GM18508 (cell line): ENCODE data around the gene MVK.

Experiments used
- ATAC-seq: cut with Tn5 transposase; IDR thresholded peaks from one replicate; pipeline ENCODE4 v1.9.1; 2021; ENCODE audit warnings: moderate number of reproducible peaks; ENCODE audit not compliant: insufficient read depth, unreplicated experiment

The MVK gene

GRCh38 chr12:109563291-109564284 lies 10.0 kb upstream of the MVK start:
- no peak for ATAC-seq

DNA sequence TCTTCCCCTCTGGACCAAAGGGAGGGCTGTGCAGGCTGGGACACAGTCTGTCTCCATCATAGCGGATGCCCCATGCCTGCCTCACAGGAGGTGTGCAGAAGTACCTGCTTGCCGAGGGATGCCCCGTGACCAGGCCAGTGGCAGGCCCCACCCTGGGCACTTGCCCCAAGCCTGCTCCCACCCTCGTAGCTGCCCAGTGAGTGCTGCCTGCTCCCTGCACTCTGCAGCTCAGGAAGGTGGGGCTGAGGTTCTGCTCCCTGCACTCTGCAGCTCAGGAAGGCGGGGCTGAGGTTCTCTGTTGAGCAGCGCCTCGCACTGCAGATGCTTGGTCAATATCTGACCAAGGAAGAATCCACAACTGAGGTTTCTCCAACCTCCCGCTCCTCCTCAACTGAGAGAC lies 7.2 kb upstream of the MVK start:
- no peak for ATAC-seq

GRCh38 chr12:109567296-109567695 lies 6.3 kb upstream of the MVK start:
- ATAC-seq: no peak

GRCh38 chr12:109567967-109568366 lies 5.6 kb upstream of the MVK start:
- no peak for ATAC-seq

DNA sequence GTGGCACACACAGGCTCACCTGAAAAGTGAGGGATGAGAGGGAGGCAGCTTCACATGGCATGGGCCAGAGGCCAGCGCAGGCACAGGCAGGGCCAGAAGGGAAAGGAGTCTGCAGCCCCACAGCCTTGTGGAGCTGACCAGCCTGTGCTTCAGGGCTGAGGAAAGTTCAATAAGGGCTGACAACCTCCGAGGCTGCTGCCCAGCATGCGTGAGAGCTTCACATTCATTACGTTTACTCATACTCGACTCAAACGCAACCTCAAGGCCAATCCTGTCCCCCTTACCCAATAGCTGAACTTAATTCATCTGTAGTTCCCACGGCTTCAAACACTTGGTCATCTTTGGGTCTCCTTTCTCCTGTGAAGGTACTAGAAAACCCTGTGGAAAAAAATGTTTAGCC lies 5.1 kb upstream of the MVK start:
- no peak for ATAC-seq

GRCh38 chr12:109571773-109572505 lies 1.7 kb upstream of the MVK start:
- no peak for ATAC-seq

DNA sequence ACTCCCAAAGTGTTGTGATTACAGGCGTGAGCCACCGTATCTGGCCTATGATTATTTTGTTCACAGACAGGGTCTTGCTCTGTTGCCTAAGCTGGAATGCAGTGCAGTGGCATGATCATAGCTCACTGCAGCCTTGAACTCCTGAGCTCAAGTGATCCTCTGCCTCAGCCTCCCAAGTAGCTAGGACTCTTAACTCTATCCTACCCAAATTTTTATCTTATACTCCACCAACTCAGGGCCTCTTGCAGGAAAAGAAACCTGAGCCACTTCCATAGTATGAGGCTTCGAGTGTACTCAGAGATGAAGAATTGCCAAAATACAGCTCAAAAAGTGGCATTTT lies 1.1 kb upstream of the MVK start:
- ATAC-seq: no peak

DNA sequence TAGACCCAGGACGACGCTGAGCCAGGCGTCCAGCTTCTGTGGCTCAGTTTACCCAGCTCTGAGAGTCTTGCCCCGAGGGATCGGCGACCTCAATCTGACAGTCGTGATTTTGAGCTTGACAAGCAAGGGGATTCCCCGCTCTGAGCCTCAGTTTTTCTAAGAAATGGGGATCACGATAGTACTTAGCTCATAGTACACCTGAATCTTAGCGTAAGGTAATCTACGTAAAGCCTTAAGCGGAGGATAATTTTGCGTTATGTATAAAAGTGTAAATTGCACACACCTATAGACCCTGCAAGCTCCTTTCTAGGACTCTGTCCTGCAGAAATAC lies 285 bp downstream of the MVK start:
- ATAC-seq: no peak

GRCh38 chr12:109575683-109576082 lies 2.1 kb downstream of the MVK start:
- no peak for ATAC-seq

- no peak for ATAC-seq
Measured at GRCh38 chr12:109577311-109577710, 3.7 kb downstream of the MVK start.

GRCh38 chr12:109578330-109578927 lies 4.8 kb downstream of the MVK start:
- ATAC-seq: no peak

GRCh38 chr12:109579639-109580038 lies 6.0 kb downstream of the MVK start:
- ATAC-seq: no peak

- ATAC-seq: no peak
Measured at GRCh38 chr12:109580272-109580671, 6.7 kb downstream of the MVK start.

- ATAC-seq: no peak
Measured at GRCh38 chr12:109580684-109581333, 7.2 kb downstream of the MVK start.

DNA sequence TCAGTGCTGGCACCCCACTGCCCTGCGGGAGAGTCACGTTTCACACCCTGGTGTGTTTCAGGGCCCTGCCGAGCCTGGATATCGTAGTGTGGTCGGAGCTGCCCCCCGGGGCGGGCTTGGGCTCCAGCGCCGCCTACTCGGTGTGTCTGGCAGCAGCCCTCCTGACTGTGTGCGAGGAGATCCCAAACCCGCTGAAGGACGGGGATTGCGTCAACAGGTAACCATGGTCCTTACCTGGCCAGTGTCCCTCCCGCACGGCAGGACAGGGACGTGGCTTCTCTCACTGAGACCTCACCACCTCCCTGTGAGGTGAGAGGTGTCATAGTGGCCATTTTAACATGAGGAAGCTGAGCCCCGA lies 7.7 kb downstream of the MVK start:
- ATAC-seq: no peak

DNA sequence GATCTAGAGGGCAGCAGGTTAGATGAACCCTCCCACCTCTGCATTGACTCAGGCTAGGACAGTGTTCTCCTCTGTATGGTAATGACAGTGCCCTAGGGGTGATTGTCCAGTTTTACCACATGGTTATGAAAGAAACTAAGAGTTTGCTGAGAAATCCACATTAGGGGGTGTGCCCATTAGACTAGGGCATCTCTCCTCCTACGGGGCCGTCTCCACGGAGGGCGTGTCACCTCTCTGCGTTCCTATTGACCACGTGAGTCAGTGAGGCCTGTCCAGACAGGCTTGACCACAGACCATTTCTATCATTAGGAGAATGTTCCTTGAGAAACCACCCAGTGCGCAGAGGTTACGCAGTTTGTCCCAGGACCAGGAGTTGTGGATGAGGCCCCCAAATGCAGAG lies 8.3 kb downstream of the MVK start:
- ATAC-seq: no peak

GRCh38 chr12:109582636-109583035 lies 9.0 kb downstream of the MVK start:
- no peak for ATAC-seq

- no peak for ATAC-seq
Measured at GRCh38 chr12:109583733-109584132, 10.1 kb downstream of the MVK start.

DNA sequence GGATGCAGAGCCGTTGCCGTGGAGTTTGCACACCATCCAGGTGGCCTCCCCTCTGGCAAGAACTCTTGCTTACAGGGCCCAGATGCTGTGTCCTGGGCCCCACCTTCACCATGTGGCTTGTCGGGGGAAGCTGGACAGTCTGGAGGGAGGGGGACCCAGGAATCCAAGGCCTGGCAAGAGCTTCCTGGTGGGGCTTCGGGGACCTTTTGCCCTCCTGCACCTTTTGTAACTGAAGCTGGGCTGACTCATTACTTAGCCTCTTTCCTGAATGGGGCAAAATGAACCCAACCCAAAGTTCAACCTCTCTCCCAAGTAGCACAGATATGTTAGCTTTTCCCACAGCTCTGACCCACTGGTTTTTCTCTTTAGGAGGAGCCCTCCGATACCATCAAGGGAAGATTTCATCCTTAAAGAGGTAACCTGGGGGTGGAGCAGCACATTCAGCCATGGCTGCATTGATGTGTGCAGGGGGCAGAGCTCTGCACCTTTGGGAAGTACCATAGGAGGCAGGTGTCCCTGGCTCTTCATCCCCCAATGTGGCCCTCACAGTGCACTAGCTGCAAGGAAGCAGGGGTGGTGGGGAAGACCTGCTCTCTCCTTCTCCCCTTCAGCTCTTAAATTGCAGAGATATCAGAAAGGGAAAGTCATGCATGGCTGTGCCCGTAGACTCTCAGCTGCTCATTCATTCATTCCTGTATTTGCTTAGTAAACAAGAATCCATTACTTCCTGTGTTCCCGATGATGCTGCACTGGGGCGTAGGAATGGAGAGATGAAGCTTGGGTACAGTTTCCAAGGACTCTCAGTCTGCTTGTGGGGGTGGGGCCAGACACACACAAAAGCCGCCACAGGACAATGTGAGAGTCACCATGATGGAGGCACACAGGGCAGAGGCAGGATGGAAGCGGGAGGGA lies 13.0 kb downstream of the MVK start:
- no peak for ATAC-seq

- ATAC-seq: no peak
Measured at GRCh38 chr12:109587921-109588320, 14.3 kb downstream of the MVK start.
